ENCODE results near the gene GPR87.

The GPR87 gene

GRCh38 chr3:151282921-151283320, 33.7 kb downstream of the GPR87 start:
- peak; percentile 65 for DNase-seq (ENCODE audit: low spot score)

GRCh38 chr3:151281671-151282324, 34.8 kb downstream of the GPR87 start:
- no peak for DNase-seq (ENCODE audit: low spot score)

- DNase-seq (ENCODE audit: low spot score): no peak
These were observed 38.4 kb downstream of the GPR87 start, which contains the start of gene P2RY14 for GRCh38 chr3:151278230-151278629. Gene P2RY14 (minus strand): TSS chr3:151278542. CDS start chr3:151214316, 64,226 bp downstream.

- no peak for DNase-seq (ENCODE audit: low spot score)
These were observed 40.0 kb downstream of the GPR87 start for GRCh38 chr3:151276687-151277042.

GRCh38 chr3:151276038-151276686, 40.5 kb downstream of the GPR87 start:
- DNase-seq (ENCODE audit: low spot score): no peak

- no peak for DNase-seq (ENCODE audit: low spot score)
These were observed 41.5 kb downstream of the GPR87 start for GRCh38 chr3:151275091-151275490.

- no peak for DNase-seq (ENCODE audit: low spot score)
These were observed 47.0 kb downstream of the GPR87 start for GRCh38 chr3:151269631-151270030.

GRCh38 chr3:151268267-151269235, 48.1 kb downstream of the GPR87 start:
- DNase-seq (ENCODE audit: low spot score): no peak

- DNase-seq (ENCODE audit: low spot score): no peak
These were observed 49.6 kb downstream of the GPR87 start for GRCh38 chr3:151267066-151267465.

GRCh38 chr3:151265866-151266265, 50.8 kb downstream of the GPR87 start:
- no peak for DNase-seq (ENCODE audit: low spot score)

- no peak for DNase-seq (ENCODE audit: low spot score)
These were observed 51.5 kb downstream of the GPR87 start for GRCh38 chr3:151265166-151265565.

GRCh38 chr3:151264605-151265004, 52.0 kb downstream of the GPR87 start:
- DNase-seq (ENCODE audit: low spot score): no peak

- DNase-seq (ENCODE audit: low spot score): peak; percentile 38
These were observed 53.6 kb downstream of the GPR87 start for GRCh38 chr3:151262871-151263525.

GRCh38 chr3:151259664-151260063, 57.0 kb downstream of the GPR87 start:
- DNase-seq (ENCODE audit: low spot score): no peak

- DNase-seq (ENCODE audit: low spot score): no peak
These were observed 59.9 kb downstream of the GPR87 start for GRCh38 chr3:151256749-151257148.

GRCh38 chr3:151248772-151249337, 67.8 kb downstream of the GPR87 start:
- DNase-seq (ENCODE audit: low spot score): no peak

Measured in AG08395 (cell line).